ENCODE results near the gene OR13C4. TPM values are rescaled to one million over a fixed set of nuclear protein-coding genes. Genes with fewer than 3 reads are reported as not detected.

The OR13C4 gene
- polyA plus RNA-seq (2011; rRNA removed) = not detected in 2 replicates
- polyA minus RNA-seq (2011; rRNA and poly(A)+ RNA removed) = not detected in 2 replicates

DNA sequence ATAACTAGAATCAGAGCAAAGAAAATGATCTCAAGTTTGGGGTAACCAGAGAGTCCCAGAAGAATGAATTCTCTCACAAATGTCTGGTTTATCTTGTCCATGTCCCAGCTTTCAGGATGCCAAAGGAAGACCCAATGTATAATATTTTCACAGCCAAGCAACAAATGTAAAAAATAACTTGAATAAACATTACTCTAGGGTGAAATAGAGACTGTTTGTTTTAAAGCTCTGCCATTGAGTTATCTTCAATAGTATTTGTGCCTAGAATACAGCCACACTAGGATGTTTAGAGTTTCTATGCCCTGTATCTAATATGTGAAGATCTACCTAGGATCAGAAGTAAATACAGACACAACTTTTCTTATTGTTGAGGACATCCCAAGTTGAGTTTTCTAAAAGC, at the start of gene OR13C4:
TSS of gene OR13C4 (minus strand) at position 101 of the 400 bp plus-strand sequence. CDS start at position 101, 0 bp downstream.
- Histone ChIP-seq H3K27ac (ENCODE audit: low read depth, low read length) (no peak within 1 kb of the TSS), H3K4me3 (ENCODE audit: low read depth, low read length) (no peak within 1 kb of the TSS), H3K27me3 (ENCODE audit: control insufficient read depth, insufficient read depth, low read length) (no peaks in the 10 kb centered on the region), H3K9me3 (ENCODE audit: control insufficient read depth, insufficient read depth, low read length) (peaks cover 6% of the 10 kb centered on the region; the same call in 1 of the 2 replicates)
- ChIA-PET POLR2A (no interaction called here), CTCF (no interaction called here)
- no peak for DNase-seq (ENCODE audit: low read depth, low spot score)
- TF ChIP-seq, protein P1, sequence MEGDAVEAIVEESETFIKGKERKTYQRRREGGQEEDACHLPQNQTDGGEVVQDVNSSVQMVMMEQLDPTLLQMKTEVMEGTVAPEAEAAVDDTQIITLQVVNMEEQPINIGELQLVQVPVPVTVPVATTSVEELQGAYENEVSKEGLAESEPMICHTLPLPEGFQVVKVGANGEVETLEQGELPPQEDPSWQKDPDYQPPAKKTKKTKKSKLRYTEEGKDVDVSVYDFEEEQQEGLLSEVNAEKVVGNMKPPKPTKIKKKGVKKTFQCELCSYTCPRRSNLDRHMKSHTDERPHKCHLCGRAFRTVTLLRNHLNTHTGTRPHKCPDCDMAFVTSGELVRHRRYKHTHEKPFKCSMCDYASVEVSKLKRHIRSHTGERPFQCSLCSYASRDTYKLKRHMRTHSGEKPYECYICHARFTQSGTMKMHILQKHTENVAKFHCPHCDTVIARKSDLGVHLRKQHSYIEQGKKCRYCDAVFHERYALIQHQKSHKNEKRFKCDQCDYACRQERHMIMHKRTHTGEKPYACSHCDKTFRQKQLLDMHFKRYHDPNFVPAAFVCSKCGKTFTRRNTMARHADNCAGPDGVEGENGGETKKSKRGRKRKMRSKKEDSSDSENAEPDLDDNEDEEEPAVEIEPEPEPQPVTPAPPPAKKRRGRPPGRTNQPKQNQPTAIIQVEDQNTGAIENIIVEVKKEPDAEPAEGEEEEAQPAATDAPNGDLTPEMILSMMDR (IDR thresholded peaks at IDR 0.05; ENCODE audit: low read depth, low read length) = no peak

DNA sequence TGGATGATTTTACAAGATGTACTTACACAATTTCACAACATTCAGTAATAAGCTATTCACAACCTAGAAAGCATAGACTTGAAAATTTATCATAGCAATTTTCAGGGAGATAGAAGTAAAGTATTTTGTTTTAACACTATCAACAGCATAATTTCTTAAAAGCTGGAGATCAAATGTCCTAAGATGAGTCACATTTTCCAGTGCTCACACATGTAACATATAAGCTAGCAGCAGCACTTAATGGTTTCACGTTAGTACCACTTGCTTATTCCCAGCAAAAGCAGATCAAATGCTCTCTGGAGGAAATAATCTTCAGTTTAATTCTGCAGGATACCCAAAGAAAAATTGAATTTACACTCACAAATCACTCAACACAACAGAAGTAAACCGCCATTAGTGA, 48.4 kb upstream of the OR13C4 start:
- ChIA-PET POLR2A (no interaction called here), CTCF (no interaction called here)

DNA sequence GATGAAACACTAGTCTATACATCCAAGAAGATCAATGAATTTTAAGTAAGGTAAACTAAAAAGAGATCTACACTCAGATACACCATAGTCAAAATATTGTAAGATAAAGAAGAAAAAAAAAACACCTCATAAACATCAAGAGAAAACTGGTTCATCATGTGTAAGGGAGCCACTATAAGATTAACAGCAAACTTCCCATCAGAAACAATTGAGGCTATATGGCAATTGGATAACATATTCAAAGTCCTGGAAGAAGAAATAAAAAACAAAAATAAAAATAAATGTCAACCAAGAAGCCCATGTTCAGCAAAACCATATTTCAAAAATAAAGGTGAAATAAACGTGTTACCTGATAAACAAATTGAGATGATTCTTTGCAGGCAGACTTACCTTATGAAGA, 45.6 kb upstream of the OR13C4 start:
- Histone ChIP-seq H3K27me3 (ENCODE audit: control insufficient read depth, insufficient read depth, low read length) (no peaks in the 10 kb centered on the region), H3K9me3 (ENCODE audit: control insufficient read depth, insufficient read depth, low read length) (no peaks in the 10 kb centered on the region; the same call in 1 of the 2 replicates), H3K27ac (ENCODE audit: low read depth, low read length) (no peak overlapping the region), H3K4me3 (ENCODE audit: low read depth, low read length) (no peak overlapping the region)
- TF ChIP-seq, protein P1 (IDR thresholded peaks at IDR 0.05; ENCODE audit: low read depth, low read length) = no peak
- DNase-seq (ENCODE audit: low read depth, low spot score) = no peak
- CTCF ChIA-PET = no interaction called here
- POLR2A ChIA-PET = no interaction called here

More for the DNA sequence above, 48.4 kb upstream of the OR13C4 start:
- H3K9me3 ChIP-seq (ENCODE audit: control insufficient read depth, insufficient read depth, low read length) = no peaks in the 10 kb centered on the region
- TF ChIP-seq, protein P1 (IDR thresholded peaks at IDR 0.05; ENCODE audit: low read depth, low read length) = no peak
- no peak for DNase-seq (ENCODE audit: low read depth, low spot score)
- H3K4me3 ChIP-seq (ENCODE audit: low read depth, low read length) = no peak overlapping the region
- H3K27ac ChIP-seq (ENCODE audit: low read depth, low read length) = no peak overlapping the region
- no peaks in the 10 kb centered on the region for H3K27me3 ChIP-seq (ENCODE audit: control insufficient read depth, insufficient read depth, low read length)

DNA sequence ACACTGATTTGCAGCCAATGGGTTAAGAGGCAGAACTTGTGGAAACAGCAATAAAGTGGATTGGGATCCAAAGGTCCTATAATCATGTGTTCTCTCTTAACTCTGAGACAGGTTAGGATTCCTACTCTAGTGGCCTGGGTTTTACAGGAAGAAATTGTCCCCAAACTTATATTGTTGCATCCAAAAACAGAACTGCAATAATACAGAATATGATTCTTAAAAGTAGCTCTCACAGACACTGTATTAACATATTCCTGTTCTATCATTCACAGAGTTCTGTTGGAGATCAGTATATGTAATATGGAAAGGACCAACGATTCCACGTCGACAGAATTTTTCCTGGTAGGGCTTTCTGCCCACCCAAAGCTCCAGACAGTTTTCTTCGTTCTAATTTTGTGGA, 41.9 kb upstream of the OR13C4 start, which contains the start of gene OR13C8:
TSS of gene OR13C8 (plus strand) at position 301 of the 400 bp plus-strand sequence. CDS start at position 301, 0 bp downstream.
- DNase-seq (ENCODE audit: low read depth, low spot score) = no peak
- no peaks in the 10 kb centered on the region for H3K27me3 ChIP-seq (ENCODE audit: control insufficient read depth, insufficient read depth, low read length)
- ChIA-PET POLR2A (no interaction called here), CTCF (no interaction called here)
- no peak within 1 kb of the TSS for H3K4me3 ChIP-seq (ENCODE audit: low read depth, low read length)
- H3K27ac ChIP-seq (ENCODE audit: low read depth, low read length) = no peak within 1 kb of the TSS
- TF ChIP-seq, protein P1 (IDR thresholded peaks at IDR 0.05; ENCODE audit: low read depth, low read length) = no peak
- H3K9me3 ChIP-seq (ENCODE audit: control insufficient read depth, insufficient read depth, low read length) = no peaks in the 10 kb centered on the region; the same call in 1 of the 2 replicates

DNA sequence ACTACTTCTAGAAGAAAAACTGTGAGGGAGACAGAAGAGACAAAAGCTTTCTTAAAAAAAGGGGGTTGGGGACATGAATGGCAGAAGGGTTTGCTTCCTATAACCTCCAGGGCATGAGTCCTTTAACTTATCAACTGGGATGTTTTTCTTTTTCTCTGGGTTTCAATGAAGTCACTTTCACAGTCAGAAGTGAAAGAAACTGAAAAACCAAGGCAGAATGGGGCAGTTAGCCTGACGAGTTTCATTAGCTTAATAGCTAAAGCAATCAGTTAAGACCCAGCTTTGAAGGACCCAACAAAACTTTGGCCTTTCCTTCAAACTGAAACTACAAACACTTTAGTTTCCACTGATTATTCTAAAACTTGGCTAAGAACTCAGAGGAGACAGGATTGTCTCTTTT, 37.3 kb upstream of the OR13C4 start:
- Histone ChIP-seq H3K27ac (ENCODE audit: low read depth, low read length) (no peak overlapping the region), H3K9me3 (ENCODE audit: control insufficient read depth, insufficient read depth, low read length) (no peaks in the 10 kb centered on the region; the same call in 1 of the 2 replicates), H3K27me3 (ENCODE audit: control insufficient read depth, insufficient read depth, low read length) (no peaks in the 10 kb centered on the region), H3K4me3 (ENCODE audit: low read depth, low read length) (no peak overlapping the region)
- ChIA-PET CTCF (no interaction called here), POLR2A (no interaction called here)
- DNase-seq (ENCODE audit: low read depth, low spot score) = no peak
- TF ChIP-seq, protein P1 (IDR thresholded peaks at IDR 0.05; ENCODE audit: low read depth, low read length) = no peak

Data from AG04450 (cell line).